GM23338 (cell line): ENCODE results near the gene PPIL1. TPM values are rescaled to one million over a fixed set of nuclear protein-coding genes. Genes with fewer than 3 reads are reported as not detected.

Experiments
- ATAC-seq: fragments of 200-7000 bp; cut with Tn5 transposase; 3 replicates; pipeline ENCODE4 v1.9.1; 2020
- DNase-seq: peaks from one replicate; pipeline ENCODE4 v3.0.0-alpha.2; 2015; ENCODE audit warnings: low spot score
- H2AFZ ChIP-seq: fragments of 200-600 bp; sonication (generic); 2 replicates; pipeline ENCODE4 v1.8.0; 2016; ENCODE audit warnings: antibody characterized with exemption, mild to moderate bottlenecking, moderate library complexity
- H3F3A ChIP-seq: fragments of 200-600 bp; sonication (generic); replicated peaks from 2 replicates; pipeline ENCODE4 v1.8.0; 2017; ENCODE audit warnings: antibody characterized with exemption, mixed run types, low read depth
- H3K27ac ChIP-seq: fragments of 200-600 bp; sonication (generic); 2 replicates; pipeline ENCODE4 v1.6.1; 2016; ENCODE audit warnings: low read depth
- H3K27me3 ChIP-seq: fragments of 200-600 bp; sonication (generic); 2 replicates; pipeline ENCODE4 v1.8.0; 2016; ENCODE audit warnings: mild to moderate bottlenecking, mixed run types, moderate library complexity; ENCODE audit not compliant: insufficient read depth
- H3K36me3 ChIP-seq: fragments of 200-600 bp; sonication (generic); 2 replicates; pipeline ENCODE4 v1.8.0; 2016; ENCODE audit warnings: mild to moderate bottlenecking; ENCODE audit not compliant: insufficient read depth
- H3K4me1 ChIP-seq: fragments of 200-600 bp; sonication (generic); 2 replicates; pipeline ENCODE4 v1.8.0; 2016; ENCODE audit warnings: mild to moderate bottlenecking, moderate library complexity; ENCODE audit not compliant: insufficient read depth
- H3K4me2 ChIP-seq: fragments of 200-600 bp; sonication (generic); 2 replicates; pipeline ENCODE4 v1.7.1; 2017; ENCODE audit warnings: mixed run types
- H3K4me3 ChIP-seq: fragments of 200-600 bp; sonication (generic); 2 replicates; pipeline ENCODE4 v1.6.1; 2016; ENCODE audit warnings: mixed run types
- H3K79me2 ChIP-seq: fragments of 200-600 bp; sonication (generic); replicated peaks from 2 replicates; pipeline ENCODE4 v1.8.0; 2017; ENCODE audit warnings: mild to moderate bottlenecking; ENCODE audit not compliant: insufficient read depth
- H3K9me2 ChIP-seq: fragments of 200-600 bp; sonication (generic); 2 replicates; pipeline ENCODE4 v1.8.0; 2017; ENCODE audit not compliant: insufficient read depth
- H4K20me1 ChIP-seq: fragments of 200-600 bp; sonication (generic); replicated peaks from 2 replicates; pipeline ENCODE4 v1.8.0; 2017; ENCODE audit warnings: mild to moderate bottlenecking; ENCODE audit not compliant: insufficient read depth
- H3K27ac Mint-ChIP-seq: 2 replicates; pipeline ENCODE4 v1.8.0; 2020; ENCODE audit warnings: inconsistent platforms, mild to moderate bottlenecking, moderate library complexity, mixed read lengths
- H3K27me3 Mint-ChIP-seq: 3 replicates; pipeline ENCODE4 v1.8.0; 2022; ENCODE audit warnings: low read depth, mild to moderate bottlenecking, moderate library complexity, mixed read lengths, inconsistent platforms; ENCODE audit not compliant: insufficient read depth, poor library complexity
- H3K36me3 Mint-ChIP-seq: 3 replicates; pipeline ENCODE4 v1.8.0; 2021; ENCODE audit warnings: low read depth, mild to moderate bottlenecking, inconsistent platforms, moderate library complexity, mixed read lengths
- H3K4me1 Mint-ChIP-seq: 3 replicates; pipeline ENCODE4 v1.8.0; 2020; ENCODE audit warnings: mild to moderate bottlenecking, inconsistent platforms, mixed read lengths
- H3K4me3 Mint-ChIP-seq: 3 replicates; pipeline ENCODE4 v1.8.0; 2021; ENCODE audit warnings: moderate library complexity, mild to moderate bottlenecking, inconsistent platforms, mixed read lengths
- H3K9me3 Mint-ChIP-seq: 3 replicates; pipeline ENCODE4 v1.8.0; 2020; ENCODE audit warnings: moderate library complexity, mild to moderate bottlenecking, inconsistent platforms, mixed read lengths
- CREB1 ChIP-seq: fragments of 250-450 bp; sonication (Bioruptor Pico); IDR thresholded peaks from 2 replicates; pipeline ENCODE4 v1.5.0; 2020; ENCODE audit warnings: low read depth, mild to moderate bottlenecking, moderate library complexity
- EZH2 ChIP-seq: fragments of 200-600 bp; sonication (generic); IDR thresholded peaks from one replicate; pipeline ENCODE4 v1.8.0; 2017; ENCODE audit warnings: antibody characterized with exemption, mild to moderate bottlenecking, low read depth; ENCODE audit not compliant: unreplicated experiment
- EZH2phosphoT487 ChIP-seq: fragments of 200-600 bp; sonication (generic); IDR thresholded peaks from one replicate; pipeline ENCODE4 v1.8.1; 2018; ENCODE audit warnings: antibody characterized with exemption; ENCODE audit not compliant: unreplicated experiment
- NANOG ChIP-seq: IDR thresholded peaks from 2 replicates; pipeline ENCODE4 v1.6.1; 2016; ENCODE audit warnings: antibody characterized with exemption, borderline replicate concordance
- STAT1 ChIP-seq: IDR thresholded peaks from one replicate; pipeline ENCODE4 v1.6.1; 2016; ENCODE audit warnings: antibody characterized with exemption; ENCODE audit not compliant: unreplicated experiment
- ZNF114 ChIP-seq: fragments of 250-450 bp; sonication (Bioruptor Pico); IDR thresholded peaks from 2 replicates; pipeline ENCODE4 v1.5.0; 2020; ENCODE audit warnings: mild to moderate bottlenecking, moderate library complexity
- ZNF331 ChIP-seq: fragments of 250-450 bp; sonication (Bioruptor Pico); IDR thresholded peaks from 2 replicates; pipeline ENCODE4 v1.5.0; 2020; ENCODE audit warnings: low read depth, mild to moderate bottlenecking, moderate library complexity
- polyA plus RNA-seq: library from polyadenylated mRNA; unstranded; fragments of >200 nt; fragmentation: Nextera tagmentation; extraction: Ambion mirVana; gene quantifications from 2 replicates; pipeline ENCODE4 v1.2.1, GENCODE V29; 2016
- total RNA-seq: library from RNA; depleted of rRNA; stranded (reverse); fragments of >200 nt; shearing (Covaris generic); gene quantifications from 2 replicates; pipeline ENCODE4 v1.2.3, GENCODE V29; 2014
- TF ChIP-seq, protein P1 (sequence below): IDR thresholded peaks from 2 replicates; pipeline ENCODE4 v1.6.1; 2016; ENCODE audit warnings: antibody characterized with exemption
- TF ChIP-seq, protein P2 (sequence below): IDR thresholded peaks from one replicate; pipeline ENCODE4 v1.6.1; 2018; ENCODE audit warnings: antibody characterized with exemption; ENCODE audit not compliant: unreplicated experiment
- TF ChIP-seq, protein P3 (sequence below), 2 experiments: fragments of 200-600 bp in 1 of 2; sonication (generic) in 1 of 2; conservative IDR thresholded peaks; 2 replicates each; pipeline versions ENCODE4 v1.5.1 to v1.6.1; 2016 to 2017; ENCODE audit warnings: antibody characterized with exemption in 2 of 2, low read depth in 2 of 2, mild to moderate bottlenecking in 2 of 2, moderate library complexity in 1 of 2

PPIL1 gene
- total and polyA plus RNA-seq, 2 experiments from 2014 or later = 57.3 to 79.4 TPM

DNA sequence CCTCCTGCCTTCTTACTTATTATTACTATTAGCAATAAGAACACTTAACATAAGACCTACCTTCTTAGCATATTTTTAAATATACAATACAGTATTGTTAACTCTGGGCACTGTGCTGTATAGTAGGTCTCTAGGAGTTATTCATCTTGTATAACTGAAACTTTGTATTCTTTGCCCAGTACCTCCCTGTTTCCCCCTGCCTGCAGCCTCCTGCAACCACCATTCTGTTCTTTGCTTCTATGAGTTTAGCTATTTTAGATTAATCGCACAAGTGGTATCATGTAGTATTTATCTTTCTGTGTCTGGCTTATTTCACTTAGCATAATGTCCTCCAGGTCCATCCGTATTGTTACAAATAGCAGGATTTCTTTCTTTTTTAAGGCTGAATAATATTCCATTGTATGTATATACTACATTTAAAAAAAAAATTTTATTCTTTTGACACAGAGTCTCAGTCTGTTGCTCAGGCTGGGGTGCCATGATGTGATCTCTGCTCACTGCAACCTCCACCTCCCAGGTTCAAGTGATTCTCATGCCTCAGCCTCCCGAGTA lies 15.6 kb upstream of the PPIL1 start:
- Mint-ChIP-seq H3K27ac (no peak overlapping the region), H3K27me3 (peaks cover 3% of the 10 kb centered on the region), H3K36me3 (no peaks in the 10 kb centered on the region), H3K4me3 (no peak overlapping the region), H3K9me3 (no peaks in the 10 kb centered on the region), H3K4me1 (peaks cover 6% of the 10 kb centered on the region; the same call in 2 of the 3 replicates)
- DNase-seq (no peak), ATAC-seq (no peak)
- no peak overlapping the region for H3K27ac ChIP-seq
- H2AFZ ChIP-seq = no peak overlapping the region
- H3K4me2 ChIP-seq = no peak overlapping the region
- no peaks in the 10 kb centered on the region for H4K20me1 ChIP-seq
- H3K9me2 ChIP-seq = no peaks in the 10 kb centered on the region
- H3K27me3 ChIP-seq = no peaks in the 10 kb centered on the region
- no peak for TF ChIP-seq EZH2
- TF ChIP-seq ZNF331 = no peak
- no peak for TF ChIP-seq CREB1 (CRISPR knock-in tag)
- TF ChIP-seq, protein P1, sequence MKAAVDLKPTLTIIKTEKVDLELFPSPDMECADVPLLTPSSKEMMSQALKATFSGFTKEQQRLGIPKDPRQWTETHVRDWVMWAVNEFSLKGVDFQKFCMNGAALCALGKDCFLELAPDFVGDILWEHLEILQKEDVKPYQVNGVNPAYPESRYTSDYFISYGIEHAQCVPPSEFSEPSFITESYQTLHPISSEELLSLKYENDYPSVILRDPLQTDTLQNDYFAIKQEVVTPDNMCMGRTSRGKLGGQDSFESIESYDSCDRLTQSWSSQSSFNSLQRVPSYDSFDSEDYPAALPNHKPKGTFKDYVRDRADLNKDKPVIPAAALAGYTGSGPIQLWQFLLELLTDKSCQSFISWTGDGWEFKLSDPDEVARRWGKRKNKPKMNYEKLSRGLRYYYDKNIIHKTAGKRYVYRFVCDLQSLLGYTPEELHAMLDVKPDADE = no peak
- no peak for TF ChIP-seq STAT1
- TF ChIP-seq NANOG = no peak
- TF ChIP-seq ZNF114 = no peak
- TF ChIP-seq, protein P2, sequence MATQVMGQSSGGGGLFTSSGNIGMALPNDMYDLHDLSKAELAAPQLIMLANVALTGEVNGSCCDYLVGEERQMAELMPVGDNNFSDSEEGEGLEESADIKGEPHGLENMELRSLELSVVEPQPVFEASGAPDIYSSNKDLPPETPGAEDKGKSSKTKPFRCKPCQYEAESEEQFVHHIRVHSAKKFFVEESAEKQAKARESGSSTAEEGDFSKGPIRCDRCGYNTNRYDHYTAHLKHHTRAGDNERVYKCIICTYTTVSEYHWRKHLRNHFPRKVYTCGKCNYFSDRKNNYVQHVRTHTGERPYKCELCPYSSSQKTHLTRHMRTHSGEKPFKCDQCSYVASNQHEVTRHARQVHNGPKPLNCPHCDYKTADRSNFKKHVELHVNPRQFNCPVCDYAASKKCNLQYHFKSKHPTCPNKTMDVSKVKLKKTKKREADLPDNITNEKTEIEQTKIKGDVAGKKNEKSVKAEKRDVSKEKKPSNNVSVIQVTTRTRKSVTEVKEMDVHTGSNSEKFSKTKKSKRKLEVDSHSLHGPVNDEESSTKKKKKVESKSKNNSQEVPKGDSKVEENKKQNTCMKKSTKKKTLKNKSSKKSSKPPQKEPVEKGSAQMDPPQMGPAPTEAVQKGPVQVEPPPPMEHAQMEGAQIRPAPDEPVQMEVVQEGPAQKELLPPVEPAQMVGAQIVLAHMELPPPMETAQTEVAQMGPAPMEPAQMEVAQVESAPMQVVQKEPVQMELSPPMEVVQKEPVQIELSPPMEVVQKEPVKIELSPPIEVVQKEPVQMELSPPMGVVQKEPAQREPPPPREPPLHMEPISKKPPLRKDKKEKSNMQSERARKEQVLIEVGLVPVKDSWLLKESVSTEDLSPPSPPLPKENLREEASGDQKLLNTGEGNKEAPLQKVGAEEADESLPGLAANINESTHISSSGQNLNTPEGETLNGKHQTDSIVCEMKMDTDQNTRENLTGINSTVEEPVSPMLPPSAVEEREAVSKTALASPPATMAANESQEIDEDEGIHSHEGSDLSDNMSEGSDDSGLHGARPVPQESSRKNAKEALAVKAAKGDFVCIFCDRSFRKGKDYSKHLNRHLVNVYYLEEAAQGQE = no peak
- TF ChIP-seq, protein P3, sequence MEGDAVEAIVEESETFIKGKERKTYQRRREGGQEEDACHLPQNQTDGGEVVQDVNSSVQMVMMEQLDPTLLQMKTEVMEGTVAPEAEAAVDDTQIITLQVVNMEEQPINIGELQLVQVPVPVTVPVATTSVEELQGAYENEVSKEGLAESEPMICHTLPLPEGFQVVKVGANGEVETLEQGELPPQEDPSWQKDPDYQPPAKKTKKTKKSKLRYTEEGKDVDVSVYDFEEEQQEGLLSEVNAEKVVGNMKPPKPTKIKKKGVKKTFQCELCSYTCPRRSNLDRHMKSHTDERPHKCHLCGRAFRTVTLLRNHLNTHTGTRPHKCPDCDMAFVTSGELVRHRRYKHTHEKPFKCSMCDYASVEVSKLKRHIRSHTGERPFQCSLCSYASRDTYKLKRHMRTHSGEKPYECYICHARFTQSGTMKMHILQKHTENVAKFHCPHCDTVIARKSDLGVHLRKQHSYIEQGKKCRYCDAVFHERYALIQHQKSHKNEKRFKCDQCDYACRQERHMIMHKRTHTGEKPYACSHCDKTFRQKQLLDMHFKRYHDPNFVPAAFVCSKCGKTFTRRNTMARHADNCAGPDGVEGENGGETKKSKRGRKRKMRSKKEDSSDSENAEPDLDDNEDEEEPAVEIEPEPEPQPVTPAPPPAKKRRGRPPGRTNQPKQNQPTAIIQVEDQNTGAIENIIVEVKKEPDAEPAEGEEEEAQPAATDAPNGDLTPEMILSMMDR (conservative IDR thresholded peaks at IDR 0.05; ENCODE audit: low read depth in 2 of 2) = no peak
- TF ChIP-seq EZH2phosphoT487 = no peak
- H3K36me3 ChIP-seq = no peaks in the 10 kb centered on the region
- no peak overlapping the region for H3K4me3 ChIP-seq
- H3K4me1 ChIP-seq = peaks cover 9% of the 10 kb centered on the region; the same call in 1 of the 2 replicates
- H3F3A ChIP-seq = no peaks in the 10 kb centered on the region
- H3K79me2 ChIP-seq = no peaks in the 10 kb centered on the region
